NCI-H748 treated with DMSO at 0.1 percent for 48 hours (cell line): ENCODE data around the gene CLSTN1.
"Not testable (repeated sequence)": the region's sequence is repeated elsewhere in the genome, so short reads cannot be mapped to it uniquely, and the experiment has no call there.

Experiments used
- DNase-seq: peaks from one replicate; lab custom pipeline; 2025; lab: John Stamatoyannopoulos, UW

CLSTN1 gene

GRCh38 chr1:9714257-9714718 is 109.5 kb downstream of the CLSTN1 start:
- DNase-seq: no peak

GRCh38 chr1:9712767-9713166 is 111.0 kb downstream of the CLSTN1 start:
- DNase-seq: not testable (repeated sequence)

- DNase-seq: no peak
These were observed 112.2 kb downstream of the CLSTN1 start for GRCh38 chr1:9711466-9712020.

GRCh38 chr1:9710037-9710436 is 113.7 kb downstream of the CLSTN1 start:
- no peak for DNase-seq

- no peak for DNase-seq
These were observed 117.6 kb downstream of the CLSTN1 start for GRCh38 chr1:9706178-9706577.

GRCh38 chr1:9705337-9706093 is 118.2 kb downstream of the CLSTN1 start:
- no peak for DNase-seq

- no peak for DNase-seq
These were observed 120.1 kb downstream of the CLSTN1 start for GRCh38 chr1:9703681-9704080.

GRCh38 chr1:9703165-9703509 is 120.6 kb downstream of the CLSTN1 start:
- no peak for DNase-seq

GRCh38 chr1:9701665-9702064 is 122.1 kb downstream of the CLSTN1 start:
- no peak for DNase-seq

- DNase-seq: no peak
These were observed 123.4 kb downstream of the CLSTN1 start for GRCh38 chr1:9700340-9700739.

- no peak for DNase-seq
These were observed 124.4 kb downstream of the CLSTN1 start for GRCh38 chr1:9699361-9699760.

- DNase-seq: no peak
These were observed 127.0 kb downstream of the CLSTN1 start for GRCh38 chr1:9696793-9697192.

GRCh38 chr1:9691691-9692090 is 132.1 kb downstream of the CLSTN1 start:
- DNase-seq: no peak

- no peak for DNase-seq
These were observed 132.7 kb downstream of the CLSTN1 start for GRCh38 chr1:9691108-9691445.

GRCh38 chr1:9690440-9691107 is 133.2 kb downstream of the CLSTN1 start:
- DNase-seq: no peak

- DNase-seq: no peak
These were observed 133.8 kb downstream of the CLSTN1 start for GRCh38 chr1:9689971-9690381.

- DNase-seq: peak; percentile 60
These were observed 134.6 kb downstream of the CLSTN1 start for GRCh38 chr1:9689011-9689706.

GRCh38 chr1:9688599-9688998 is 135.2 kb downstream of the CLSTN1 start:
- no peak for DNase-seq

GRCh38 chr1:9687874-9688582 is 135.7 kb downstream of the CLSTN1 start:
- DNase-seq: peak; percentile 18

- no peak for DNase-seq
These were observed 136.5 kb downstream of the CLSTN1 start for GRCh38 chr1:9687120-9687873.

GRCh38 chr1:9684801-9685200 is 139.0 kb downstream of the CLSTN1 start:
- no peak for DNase-seq
